Uterus (tissue), 4 donors: ENCODE data around the gene FSIP1. TPM values are rescaled to one million over a fixed set of nuclear protein-coding genes. Genes with fewer than 3 reads are reported as not detected.

Experiments
- DNase-seq, 2 donors: peaks; one replicate each; pipeline ENCODE4 v3.0.0-alpha.2; 2019 to 2020
- H3K27ac ChIP-seq, 2 donors: fragments of 200-600 bp; sonication (generic); 1 replicate in 1 of 2; 2 replicates in 1 of 2; pipeline ENCODE4 v1.5.1; 2016 to 2018
- H3K27me3 ChIP-seq, 2 donors: fragments of 200-600 bp; sonication (generic); one replicate each; pipeline ENCODE4 v1.5.1; 2018 to 2019; ENCODE audit warnings: control low read depth in 1 of 2
- H3K36me3 ChIP-seq, 2 donors: fragments of 200-600 bp; sonication (generic); one replicate each; pipeline ENCODE4 v1.5.1; 2019; ENCODE audit warnings: control low read depth in 1 of 2
- H3K4me1 ChIP-seq, 2 donors: fragments of 200-600 bp; sonication (generic); one replicate each; pipeline ENCODE4 v1.5.1; 2018 to 2019; ENCODE audit warnings: control low read depth in 1 of 2
- H3K4me3 ChIP-seq, 2 donors: fragments of 200-600 bp; sonication (generic); 1 replicate in 1 of 2; 2 replicates in 1 of 2; pipeline ENCODE4 v1.5.1; 2018 to 2019; ENCODE audit warnings: mild to moderate bottlenecking in 1 of 2
- H3K9me3 ChIP-seq, 2 donors: fragments of 200-600 bp; sonication (generic); one replicate each; pipeline ENCODE4 v1.5.1; 2019; ENCODE audit warnings: control low read depth in 1 of 2
- CTCF ChIP-seq, 4 experiments: fragments of 200-600 bp in 2 of 4; fragments of 450-650 bp in 2 of 4; sonication (generic) in 2 of 4; IDR thresholded peaks; one replicate each; pipeline ENCODE4 v1.5.1; 2016 to 2019; ENCODE audit warnings: antibody characterized with exemption in 4 of 4, mild to moderate bottlenecking in 2 of 4, moderate library complexity in 1 of 4
- POLR2A ChIP-seq, 2 donors: fragments of 450-650 bp; IDR thresholded peaks; one replicate each; pipeline ENCODE4 v1.6.1; 2016; ENCODE audit warnings: antibody characterized with exemption in 2 of 2, mild to moderate bottlenecking in 1 of 2, moderate library complexity in 1 of 2
- intact Hi-C: fragments of 100-400 bp; cut with DNase I; formaldehyde crosslinking; loops from one replicate; pipeline ENCODE4 v1.15.1; 2023; ENCODE audit warnings: low total_unique reads
- total RNA-seq, 4 donors: library from RNA; depleted of rRNA in 3 of 4; stranded (reverse); fragments of >200 nt in 3 of 4; gene quantifications; one replicate each; pipeline versions ENCODE4 v1.1.0 to v1.2.4, GENCODE V29; 2014 to 2023
- donor health status: DM: yes; HTN: yes; CAD: no.

The FSIP1 gene
- total RNA-seq, 4 donors from 2014 or later, result 0.77 to 4.3 (median 2.6) TPM

- Histone ChIP-seq H3K4me3 (no peak overlapping the region), H3K4me1 (peaks cover 0 to 7% of the 10 kb centered on the region in 2 donors), H3K36me3 (peaks cover 0 to 6% of the 10 kb centered on the region in 2 donors), H3K27me3 (no peaks in the 10 kb centered on the region), H3K27ac (no peak overlapping the region), H3K9me3 (no peaks in the 10 kb centered on the region)
- DNase-seq, result no peak
- intact Hi-C loops, result no loop called here
- no peak for TF ChIP-seq POLR2A (IDR thresholded peaks at IDR 0.05)
- no peak for TF ChIP-seq CTCF (IDR thresholded peaks at IDR 0.05)
Measured at GRCh38 chr15:39596358-39597051, 186.1 kb downstream of the FSIP1 start.

DNA sequence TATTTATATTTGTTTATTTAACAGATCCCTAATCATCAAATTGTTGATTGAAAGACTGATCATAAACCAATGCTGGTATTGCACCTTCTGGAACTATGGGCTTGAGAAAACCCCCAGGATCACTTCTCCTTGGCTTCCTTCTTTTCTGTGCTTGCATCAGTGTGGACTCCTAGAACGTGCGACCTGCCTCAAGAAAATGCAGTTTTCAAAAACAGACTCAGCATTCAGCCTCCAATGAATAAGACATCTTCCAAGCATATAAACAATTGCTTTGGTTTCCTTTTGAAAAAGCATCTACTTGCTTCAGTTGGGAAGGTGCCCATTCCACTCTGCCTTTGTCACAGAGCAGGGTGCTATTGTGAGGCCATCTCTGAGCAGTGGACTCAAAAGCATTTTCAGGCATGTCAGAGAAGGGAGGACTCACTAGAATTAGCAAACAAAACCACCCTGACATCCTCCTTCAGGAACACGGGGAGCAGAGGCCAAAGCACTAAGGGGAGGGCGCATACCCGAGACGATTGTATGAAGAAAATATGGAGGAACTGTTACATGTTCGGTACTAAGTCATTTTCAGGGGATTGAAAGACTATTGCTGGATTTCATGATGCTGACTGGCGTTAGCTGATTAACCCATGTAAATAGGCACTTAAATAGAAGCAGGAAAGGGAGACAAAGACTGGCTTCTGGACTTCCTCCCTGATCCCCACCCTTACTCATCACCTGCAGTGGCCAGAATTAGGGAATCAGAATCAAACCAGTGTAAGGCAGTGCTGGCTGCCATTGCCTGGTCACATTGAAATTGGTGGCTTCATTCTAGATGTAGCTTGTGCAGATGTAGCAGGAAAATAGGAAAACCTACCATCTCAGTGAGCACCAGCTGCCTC lies 187.1 kb downstream of the FSIP1 start:
- no peak overlapping the region for H3K4me3 ChIP-seq
- H3K9me3 ChIP-seq, result no peaks in the 10 kb centered on the region
- H3K36me3 ChIP-seq, result peaks cover 1 to 6% of the 10 kb centered on the region in 2 donors
- no peak for TF ChIP-seq POLR2A (IDR thresholded peaks at IDR 0.05)
- no peak for TF ChIP-seq CTCF (IDR thresholded peaks at IDR 0.05)
- DNase-seq, result no peak
- no peaks in the 10 kb centered on the region for H3K27me3 ChIP-seq
- H3K27ac ChIP-seq, result no peak overlapping the region
- peaks cover 0 to 7% of the 10 kb centered on the region in 2 donors for H3K4me1 ChIP-seq
- intact Hi-C loops, result no loop called here

DNA sequence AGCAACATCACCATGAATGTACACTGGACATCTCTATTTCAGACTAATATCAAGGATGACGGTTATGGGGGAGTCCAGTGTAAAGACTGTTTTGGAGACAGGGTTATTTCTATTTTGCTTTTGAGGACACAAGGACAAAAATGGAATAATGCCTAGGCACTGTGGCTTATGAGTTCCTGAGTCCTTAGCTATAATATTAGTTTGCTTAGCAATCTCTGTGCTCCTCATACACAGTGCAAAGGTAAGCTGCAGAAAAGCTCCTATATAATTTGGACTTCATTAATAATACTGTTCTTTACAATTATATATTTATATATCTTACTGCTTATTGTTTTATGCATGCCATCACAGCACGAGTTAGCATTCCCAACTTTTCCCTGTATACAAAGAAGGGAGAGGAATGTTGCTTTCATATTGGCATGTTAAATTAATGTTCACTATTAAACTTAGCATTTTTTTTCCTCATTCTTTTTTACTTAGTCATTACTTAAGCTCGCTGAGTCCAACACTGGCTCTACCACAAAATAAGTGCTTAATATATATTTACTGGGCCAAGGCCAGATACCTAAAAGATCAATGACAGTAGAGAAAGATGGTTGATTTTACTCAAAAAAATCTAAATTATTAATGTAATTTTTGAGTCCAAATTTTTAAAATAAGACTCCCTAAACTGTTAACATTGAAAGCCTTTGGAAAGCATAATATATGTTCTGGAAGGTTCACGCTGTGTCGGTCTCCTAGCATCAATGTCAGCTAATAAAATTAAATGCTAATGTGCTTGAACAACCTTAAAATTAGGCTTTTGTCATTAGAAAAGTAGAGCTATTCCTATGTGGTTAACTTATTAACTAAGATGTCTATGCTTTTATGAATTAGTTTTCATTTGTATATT lies 187.9 kb downstream of the FSIP1 start:
- Histone ChIP-seq H3K36me3 (peaks cover 5 to 6% of the 10 kb centered on the region in 2 donors), H3K4me1 (peaks cover 0 to 7% of the 10 kb centered on the region in 2 donors), H3K4me3 (no peak overlapping the region), H3K27me3 (no peaks in the 10 kb centered on the region), H3K27ac (no peak overlapping the region), H3K9me3 (no peaks in the 10 kb centered on the region)
- intact Hi-C loops, result no loop called here
- TF ChIP-seq CTCF (IDR thresholded peaks at IDR 0.05), result no peak
- TF ChIP-seq POLR2A (IDR thresholded peaks at IDR 0.05), result no peak
- DNase-seq, result no peak

DNA sequence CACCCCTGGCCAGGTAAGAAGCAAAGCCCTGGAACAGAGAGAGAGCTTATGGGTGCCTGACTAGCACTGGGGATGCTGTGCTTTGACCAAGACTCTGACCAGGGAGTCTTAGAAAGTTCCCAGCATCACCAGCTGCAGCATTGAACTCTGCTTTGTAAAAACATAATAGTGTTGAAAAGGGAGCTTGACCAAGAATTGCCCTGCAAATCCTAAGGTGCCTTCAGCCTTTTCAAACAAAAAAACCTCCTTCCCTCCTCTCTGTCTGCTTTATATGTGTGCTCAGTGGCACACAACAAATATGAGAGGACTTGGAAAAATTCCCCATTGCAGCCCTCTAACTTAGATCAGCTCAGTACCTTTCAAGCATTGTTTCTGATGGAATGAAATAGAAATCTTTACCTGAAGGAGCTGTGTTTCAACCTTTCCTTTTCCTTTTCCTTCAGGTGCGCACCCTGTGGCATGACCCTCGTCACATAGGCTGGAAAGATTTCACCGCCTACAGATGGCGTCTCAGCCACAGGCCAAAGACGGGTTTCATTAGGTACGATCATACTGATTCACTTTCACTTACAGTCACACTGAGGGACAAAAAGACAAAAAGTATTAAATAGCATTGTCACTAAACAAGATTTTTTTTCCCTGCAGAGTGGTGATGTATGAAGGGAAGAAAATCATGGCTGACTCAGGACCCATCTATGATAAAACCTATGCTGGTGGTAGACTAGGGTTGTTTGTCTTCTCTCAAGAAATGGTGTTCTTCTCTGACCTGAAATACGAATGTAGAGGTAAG lies 188.8 kb downstream of the FSIP1 start:
- Histone ChIP-seq H3K4me1 (peaks cover 0 to 7% of the 10 kb centered on the region in 2 donors), H3K36me3 (peaks cover 5 to 6% of the 10 kb centered on the region in 2 donors), H3K9me3 (no peaks in the 10 kb centered on the region), H3K27me3 (no peaks in the 10 kb centered on the region), H3K27ac (no peak overlapping the region), H3K4me3 (no peak overlapping the region)
- intact Hi-C loops, result no loop called here
- TF ChIP-seq POLR2A (IDR thresholded peaks at IDR 0.05) (no peak), CTCF (IDR thresholded peaks at IDR 0.05) (no peak)
- no peak for DNase-seq
